Measurements from ENCODE around the gene RANBP3. TPM values are rescaled to one million over a fixed set of nuclear protein-coding genes. Genes with fewer than 3 reads are reported as not detected.
A peak's percentile ranks its signal among the peaks of the same experiment; 100 is the strongest.
"Not testable (repeated sequence)": the region's sequence is repeated elsewhere in the genome, so short reads cannot be mapped to it uniquely, and the experiment has no call there.

The RANBP3 gene
- total RNA-seq, 5 donors from 2014 or later (not counting 1 experiment from before 2014, with no cell fraction given), result 90.2 to 101 (median 98.3) TPM

DNA sequence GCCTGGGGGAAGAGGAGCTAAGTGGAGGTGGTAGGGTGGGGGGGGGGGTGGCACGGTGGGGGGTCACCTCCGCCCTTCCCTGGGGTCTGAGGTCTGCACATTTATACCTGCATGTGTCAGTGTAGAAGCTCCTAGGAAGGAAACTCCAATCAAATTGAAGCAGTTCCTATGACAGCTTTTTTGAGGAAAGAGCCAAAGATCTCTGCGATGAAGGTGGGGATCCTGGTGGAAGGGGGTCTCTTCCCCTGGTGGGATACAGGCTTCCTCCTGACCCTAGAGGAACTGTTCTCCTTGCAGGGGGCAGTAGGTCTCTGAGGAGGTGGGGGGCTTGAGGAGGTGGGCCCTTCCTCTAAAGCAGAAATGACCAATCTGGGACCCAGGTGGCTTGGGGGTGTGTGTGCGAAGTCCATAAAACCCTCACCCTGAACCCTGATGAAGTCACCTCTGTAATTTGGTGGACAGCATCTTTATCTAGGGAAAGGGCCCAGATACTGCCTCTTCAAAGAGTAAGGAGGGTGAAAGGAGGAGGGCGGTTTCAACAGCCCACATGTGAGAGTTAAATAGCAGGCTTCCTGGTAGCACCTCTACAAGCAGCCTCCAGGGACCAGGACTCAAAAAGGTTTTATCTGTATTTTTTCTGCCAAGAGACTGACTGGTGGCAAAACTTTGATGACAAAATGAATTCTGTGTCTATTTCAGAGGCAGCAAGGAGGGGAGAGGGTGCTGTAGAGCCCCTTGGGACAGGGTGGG lies 12.9 kb downstream of the RANBP3 start:
- H3K27ac ChIP-seq (ENCODE audit: low read length), result peak overlapping the region; percentile 31
- POLR2A ChIA-PET, result no interaction called here
- no peak for ATAC-seq (replicated peaks in 1 of 4)
- H3K27ac Mint-ChIP-seq, result peak overlapping the region; percentile 98 to 100
- WGBS (ENCODE audit: insufficient coverage), result 0% methylated on average over 1 of the region's 5 CpGs
- DNase-seq, result peak in 4 of 35 experiments; percentile 27 to 43 (median 34)
- no peaks in the 10 kb centered on the region for H3K9me3 ChIP-seq
- H3K36me3 ChIP-seq (ENCODE audit: control insufficient read depth in 2 of 2, extremely low read depth in 1 of 2, insufficient read depth in 1 of 2, low read length in 1 of 2), result peaks cover 5 to 22% of the 10 kb centered on the region in 2 donors
- no peaks in the 10 kb centered on the region for H3K9me3 Mint-ChIP-seq
- H3K27me3 Mint-ChIP-seq, result no peaks in the 10 kb centered on the region
- peaks cover 68 to 85% of the 10 kb centered on the region in 2 experiments for H3K4me1 ChIP-seq (ENCODE audit: control insufficient read depth in 1 of 2, extremely low read depth in 1 of 2, insufficient read depth in 2 of 2, low read length in 2 of 2)
- peaks cover 13% of the 10 kb centered on the region for H3K36me3 Mint-ChIP-seq
- H3K4me3 ChIP-seq (ENCODE audit: control insufficient read depth in 1 of 2, extremely low read depth in 1 of 2, low read length in 1 of 2), result no peak overlapping the region
- H3K27me3 ChIP-seq (replicated peaks in 1 of 2; ENCODE audit: control insufficient read depth in 2 of 2, extremely low read depth in 1 of 2, insufficient read depth in 2 of 2, low read length in 1 of 2), result no peaks in the 10 kb centered on the region
- CTCF ChIA-PET, result no interaction called here
- H3K4me3 Mint-ChIP-seq, result peak overlapping the region in 2 of 3 donors; percentile 17 to 81
- H3K4me1 Mint-ChIP-seq, result peaks cover 94 to 97% (median 97%) of the 10 kb centered on the region in 3 donors

DNA sequence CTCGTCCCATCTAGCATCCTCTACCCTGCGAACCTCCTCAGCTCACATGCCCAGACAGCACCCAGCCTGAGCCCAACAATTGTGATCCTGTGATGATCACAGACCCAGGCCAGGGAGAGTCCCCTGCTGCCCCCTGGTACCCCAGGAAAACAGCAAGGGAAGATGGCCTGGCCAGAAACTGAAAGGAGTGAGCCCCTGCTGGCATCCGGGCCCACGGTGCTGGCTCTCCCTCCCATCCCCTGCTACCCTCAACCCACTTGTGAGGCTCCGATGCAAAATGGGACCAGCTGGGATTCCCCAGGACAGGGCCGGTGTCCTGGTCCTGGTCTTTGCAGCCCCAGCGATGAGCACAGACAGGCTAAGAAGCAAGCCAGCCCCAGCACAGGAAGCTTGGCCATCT lies 14.1 kb downstream of the RANBP3 start:
- POLR2A ChIA-PET, result no interaction called here
- no peaks in the 10 kb centered on the region for H3K9me3 ChIP-seq
- H3K27me3 ChIP-seq (replicated peaks in 1 of 2; ENCODE audit: control insufficient read depth in 2 of 2, extremely low read depth in 1 of 2, insufficient read depth in 2 of 2, low read length in 1 of 2), result no peaks in the 10 kb centered on the region
- 88% methylated on average over 7 of the region's 7 CpGs for WGBS (ENCODE audit: insufficient coverage)
- Mint-ChIP-seq H3K27me3 (no peaks in the 10 kb centered on the region), H3K36me3 (peaks cover 13% of the 10 kb centered on the region), H3K4me3 (peak overlapping the region in 1 of 3 donors; percentile 81), H3K4me1 (peaks cover 98 to 100% (median 98%) of the 10 kb centered on the region in 3 donors), H3K27ac (peak overlapping the region; percentile 98 to 100), H3K9me3 (no peaks in the 10 kb centered on the region)
- peaks cover 5 to 15% of the 10 kb centered on the region in 2 donors for H3K36me3 ChIP-seq (ENCODE audit: control insufficient read depth in 2 of 2, extremely low read depth in 1 of 2, insufficient read depth in 1 of 2, low read length in 1 of 2)
- CTCF ChIA-PET, result interaction anchor here in 1 of 2 donors (0.6 kb wide), 1 partner anchor 27 kb away, joined by 6 read pairs; no protein-coding TSS in a partner anchor
- H3K4me3 ChIP-seq (ENCODE audit: control insufficient read depth in 1 of 2, extremely low read depth in 1 of 2, low read length in 1 of 2), result no peak overlapping the region
- H3K4me1 ChIP-seq (ENCODE audit: control insufficient read depth in 1 of 2, extremely low read depth in 1 of 2, insufficient read depth in 2 of 2, low read length in 2 of 2), result peaks cover 70 to 93% of the 10 kb centered on the region in 2 experiments
- ATAC-seq (replicated peaks in 1 of 4) (no peak), DNase-seq (no peak)
- peak overlapping the region; percentile 87 for H3K27ac ChIP-seq (ENCODE audit: low read length)

DNA sequence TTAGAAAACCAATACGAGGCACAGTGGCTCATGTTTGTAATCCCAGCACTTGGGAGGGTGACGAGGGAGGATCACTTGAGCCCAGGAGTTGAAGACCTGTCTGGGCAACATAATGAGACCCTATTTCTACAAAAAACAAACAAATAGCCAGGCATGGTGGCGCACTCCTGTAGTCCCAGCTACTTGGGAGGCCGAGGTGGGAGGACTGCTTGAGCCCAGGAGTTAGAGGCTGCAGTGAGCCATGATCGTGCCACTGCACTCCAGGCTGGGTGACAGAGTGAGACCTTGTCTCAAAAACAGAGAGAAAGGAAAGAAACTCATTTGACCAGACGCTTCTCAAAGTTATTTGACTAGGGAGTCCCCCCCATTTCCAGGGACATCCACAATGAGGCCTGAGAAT lies 14.7 kb downstream of the RANBP3 start:
- H3K9me3 Mint-ChIP-seq; H3K4me3 ChIP-seq (ENCODE audit: control insufficient read depth in 1 of 2, extremely low read depth in 1 of 2, low read length in 1 of 2); H3K27me3 Mint-ChIP-seq; ATAC-seq (replicated peaks in 1 of 4); H3K9me3 ChIP-seq; DNase-seq; POLR2A ChIA-PET; CTCF ChIA-PET; H3K27me3 ChIP-seq (replicated peaks in 1 of 2; ENCODE audit: control insufficient read depth in 2 of 2, extremely low read depth in 1 of 2, insufficient read depth in 2 of 2, low read length in 1 of 2): not testable (repeated sequence)
- Mint-ChIP-seq H3K27ac (peak overlapping the region; percentile 98 to 100), H3K4me1 (peaks cover 97 to 98% (median 98%) of the 10 kb centered on the region in 3 donors), H3K36me3 (peaks cover 13% of the 10 kb centered on the region), H3K4me3 (peak overlapping the region in 2 of 3 donors; percentile 24 to 81)
- H3K36me3 ChIP-seq (ENCODE audit: control insufficient read depth in 2 of 2, extremely low read depth in 1 of 2, insufficient read depth in 1 of 2, low read length in 1 of 2), result peaks cover 5 to 20% of the 10 kb centered on the region in 2 donors
- H3K4me1 ChIP-seq (ENCODE audit: control insufficient read depth in 1 of 2, extremely low read depth in 1 of 2, insufficient read depth in 2 of 2, low read length in 2 of 2), result peaks cover 70 to 93% of the 10 kb centered on the region in 2 experiments
- peak overlapping the region; percentile 87 for H3K27ac ChIP-seq (ENCODE audit: low read length)
- 100% methylated on average over 1 of the region's 6 CpGs for WGBS (ENCODE audit: insufficient coverage)

DNA sequence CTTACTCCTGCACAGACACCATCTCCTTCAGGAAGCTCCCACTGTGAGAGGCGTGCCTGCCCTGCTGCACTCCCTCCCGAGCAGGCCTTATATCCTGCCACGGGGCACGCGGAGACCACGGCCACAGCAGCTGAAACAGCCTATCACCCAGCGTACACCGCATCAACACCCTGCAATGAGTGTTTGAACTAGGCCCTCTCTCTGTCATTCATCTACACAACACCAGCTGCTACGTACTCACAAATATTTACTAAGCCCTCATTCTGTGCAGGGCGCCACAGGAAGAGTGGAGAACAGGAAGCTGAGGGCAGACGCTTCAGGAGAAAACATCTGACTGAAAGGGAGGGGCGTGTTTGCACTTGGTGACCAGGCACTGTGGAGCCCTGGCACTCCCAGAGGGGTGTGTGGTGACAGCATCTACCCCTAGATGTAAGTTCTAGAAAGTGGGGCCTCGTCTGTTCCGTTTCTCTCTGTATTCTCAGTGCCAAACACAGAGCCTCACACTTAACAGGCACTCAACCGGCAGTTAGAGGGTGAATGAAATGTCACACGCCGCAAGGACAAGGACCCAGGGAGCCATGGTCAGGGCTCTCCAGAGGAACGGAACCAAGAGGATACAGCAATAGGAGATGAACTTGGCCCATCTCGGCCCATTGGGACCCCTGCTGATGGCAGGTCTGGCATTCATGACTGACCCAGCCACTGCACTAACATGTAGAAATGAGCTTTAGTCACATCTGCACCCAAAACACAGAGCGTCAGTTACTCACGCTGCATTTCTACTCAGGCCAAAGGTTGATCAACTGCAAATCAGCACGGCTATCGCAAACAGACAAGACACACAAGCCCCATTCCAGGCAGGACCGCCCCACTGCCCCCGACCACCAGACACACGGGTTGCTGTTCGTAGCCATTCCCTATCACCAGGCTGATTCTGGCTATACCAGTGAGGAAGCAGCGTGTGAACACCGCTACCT lies 15.7 kb downstream of the RANBP3 start:
- peak overlapping the region; percentile 76 to 87 (median 81) for H3K4me3 Mint-ChIP-seq
- POLR2A ChIA-PET, result interaction anchor here in 1 of 2 donors (1.2 kb wide), 1 partner anchor 58 kb away, joined by 5 read pairs; no protein-coding TSS in a partner anchor
- H3K27ac Mint-ChIP-seq, result peak overlapping the region; percentile 98 to 100
- no peaks in the 10 kb centered on the region for H3K9me3 Mint-ChIP-seq
- H3K4me1 Mint-ChIP-seq, result peaks cover 96 to 97% (median 97%) of the 10 kb centered on the region in 3 donors
- DNase-seq (peak; percentile 56 to 93 (median 79)), ATAC-seq (replicated peaks in 1 of 4) (peak; percentile 94 to 95 (median 94))
- CTCF ChIA-PET, result interaction anchor here in 1 of 2 donors (0.6 to 1.5 kb wide), 4 partner anchors 14 to 394 kb away, joined by 3 to 6 read pairs (median 4); partner anchors contain the start of gene RANBP3
- Histone ChIP-seq H3K27me3 (replicated peaks in 1 of 2; ENCODE audit: control insufficient read depth in 2 of 2, extremely low read depth in 1 of 2, insufficient read depth in 2 of 2, low read length in 1 of 2) (no peaks in the 10 kb centered on the region), H3K4me1 (ENCODE audit: control insufficient read depth in 1 of 2, extremely low read depth in 1 of 2, insufficient read depth in 2 of 2, low read length in 2 of 2) (peaks cover 68 to 91% of the 10 kb centered on the region in 2 experiments), H3K4me3 (ENCODE audit: control insufficient read depth in 1 of 2, extremely low read depth in 1 of 2, low read length in 1 of 2) (peak overlapping the region; percentile 2 to 34), H3K9me3 (no peaks in the 10 kb centered on the region), H3K27ac (ENCODE audit: low read length) (peak overlapping the region; percentile 87), H3K36me3 (ENCODE audit: control insufficient read depth in 2 of 2, extremely low read depth in 1 of 2, insufficient read depth in 1 of 2, low read length in 1 of 2) (peaks cover 5 to 29% of the 10 kb centered on the region in 2 donors)
- 31% methylated on average over 17 of the region's 29 CpGs for WGBS (ENCODE audit: insufficient coverage)
- H3K36me3 Mint-ChIP-seq, result peaks cover 13% of the 10 kb centered on the region
- no peaks in the 10 kb centered on the region for H3K27me3 Mint-ChIP-seq

DNA sequence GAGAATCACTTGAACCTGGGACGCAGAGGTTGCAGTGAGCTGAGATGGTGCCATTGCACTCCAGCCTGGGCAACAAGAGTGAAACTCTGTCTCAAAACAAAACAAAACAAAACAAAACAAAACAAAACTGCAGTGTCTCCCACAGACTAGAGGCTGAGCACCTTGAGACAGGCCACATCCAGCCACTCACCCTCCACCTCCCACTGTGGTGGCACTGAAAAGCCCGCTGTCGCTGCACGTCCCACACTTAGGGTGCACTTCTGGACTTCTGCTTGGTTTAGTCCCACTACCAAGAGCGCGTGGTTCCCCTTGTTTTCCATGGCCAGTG lies 16.3 kb downstream of the RANBP3 start:
- Mint-ChIP-seq H3K4me1 (peaks cover 94 to 98% (median 97%) of the 10 kb centered on the region in 3 donors), H3K27ac (peak overlapping the region; percentile 98 to 100), H3K4me3 (peak overlapping the region; percentile 76 to 87 (median 81)), H3K36me3 (peaks cover 13% of the 10 kb centered on the region)
- Histone ChIP-seq H3K36me3 (ENCODE audit: control insufficient read depth in 2 of 2, extremely low read depth in 1 of 2, insufficient read depth in 1 of 2, low read length in 1 of 2) (peaks cover 5 to 29% of the 10 kb centered on the region in 2 donors), H3K27ac (ENCODE audit: low read length) (peak overlapping the region; percentile 87), H3K4me1 (ENCODE audit: control insufficient read depth in 1 of 2, extremely low read depth in 1 of 2, insufficient read depth in 2 of 2, low read length in 2 of 2) (peaks cover 66 to 97% of the 10 kb centered on the region in 2 experiments), H3K4me3 (ENCODE audit: control insufficient read depth in 1 of 2, extremely low read depth in 1 of 2, low read length in 1 of 2) (peak overlapping the region in 1 of 2 donors; percentile 2)
- H3K9me3 ChIP-seq; H3K9me3 Mint-ChIP-seq; DNase-seq; H3K27me3 Mint-ChIP-seq; H3K27me3 ChIP-seq (replicated peaks in 1 of 2; ENCODE audit: control insufficient read depth in 2 of 2, extremely low read depth in 1 of 2, insufficient read depth in 2 of 2, low read length in 1 of 2): not testable (repeated sequence)
- ATAC-seq (replicated peaks in 1 of 4), result peak in 1 of 4 experiments; percentile 6
- ChIA-PET POLR2A (interaction anchor here in 1 of 2 donors (1.2 kb wide), 1 partner anchor 58 kb away, joined by 5 read pairs; no protein-coding TSS in a partner anchor), CTCF (interaction anchor here in 1 of 2 donors (0.6 to 1.5 kb wide), 4 partner anchors 14 to 395 kb away, joined by 3 to 6 read pairs (median 4); partner anchors contain the start of gene RANBP3)
- 44% methylated on average over 5 of the region's 6 CpGs for WGBS (ENCODE audit: insufficient coverage)

Data from T-cell (primary cell).